GM12892 (cell line): ENCODE measurements around the gene BRD2. TPM values are rescaled to one million over a fixed set of nuclear protein-coding genes. Genes with fewer than 3 reads are reported as not detected.

Source experiments
- DNase-seq: peaks from one replicate; pipeline ENCODE4 v3.0.0; 2011; ENCODE audit not compliant: insufficient read length
- FAIRE-seq: peaks from 2 replicates; lab custom pipeline; 2011; peaks lifted over from hg19 to GRCh38; lab: Jason Lieb, UNC
- POLR2A ChIP-seq: IDR thresholded peaks from 2 replicates; pipeline ENCODE4 v1.6.1; 2011; ENCODE audit warnings: low read depth, low read length, control low read depth
- POLR2AphosphoS5 ChIP-seq: IDR thresholded peaks from 2 replicates; pipeline ENCODE4 v1.6.1; 2011; ENCODE audit warnings: low read depth, low read length, control low read depth
- TAF1 ChIP-seq: IDR thresholded peaks from 2 replicates; pipeline ENCODE4 v1.6.1; 2011; ENCODE audit warnings: low read depth, mild to moderate bottlenecking, control low read depth, low read length, borderline replicate concordance
- polyA plus RNA-seq: library from polyadenylated mRNA; unstranded; fragments of >200 nt; gene quantifications from one replicate; pipeline ENCODE4 v1.2.1, GENCODE V29; 2012; ENCODE audit warnings: missing spikeins, inconsistent platforms; ENCODE audit not compliant: missing spikeins

The BRD2 gene
- 187 TPM for polyA plus RNA-seq

DNA sequence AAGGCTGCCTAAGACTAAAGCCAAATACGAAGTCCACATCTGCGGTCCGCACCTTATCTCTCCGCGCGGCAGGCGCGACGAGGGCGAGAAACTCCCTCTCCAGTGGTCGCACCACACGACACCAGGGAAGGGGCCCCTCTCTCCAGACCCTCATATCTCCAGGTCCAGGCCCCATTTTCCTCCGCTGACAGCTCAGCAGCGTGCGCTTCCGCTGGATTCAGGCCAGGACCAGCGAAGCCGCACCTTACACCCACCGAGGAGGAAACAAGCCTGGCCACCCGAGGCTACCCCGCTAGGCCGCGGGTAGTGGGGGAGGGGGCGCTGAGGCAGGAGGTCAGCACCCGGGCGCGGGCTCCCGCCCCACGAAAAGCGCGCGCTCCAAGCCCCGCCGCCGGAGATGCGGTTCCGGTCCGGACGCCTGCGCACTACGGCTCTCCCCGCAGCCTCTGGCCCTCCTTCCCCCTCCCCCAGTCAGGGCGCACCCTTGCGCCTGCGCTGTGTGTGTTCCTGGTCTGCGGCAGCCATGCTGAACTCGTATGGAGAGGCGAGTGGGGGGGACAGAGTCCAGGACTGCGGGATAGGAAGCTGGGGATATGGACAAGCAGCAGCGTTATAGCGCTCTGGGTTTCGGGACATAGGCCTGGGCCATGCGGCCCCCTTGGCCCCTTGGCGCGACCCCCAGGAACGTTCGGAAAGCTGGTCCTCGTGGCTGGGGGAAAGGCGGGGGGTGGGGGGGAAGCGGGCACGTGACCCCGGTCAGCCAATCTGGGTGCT is at the start of gene BRD2:
Gene BRD2, plus strand, starts transcription at position 502 of the 774 bp plus-strand sequence. CDS start 4,305 bp downstream, outside the sequence.
- TF ChIP-seq POLR2AphosphoS5 (peak; percentile 81), TAF1 (0 out of 2 replicates have a peak, but pooled peaks have one; percentile 53), POLR2A (peak; percentile 80)
- peak; percentile 97 for FAIRE-seq
- DNase-seq = peak; percentile 80

DNA sequence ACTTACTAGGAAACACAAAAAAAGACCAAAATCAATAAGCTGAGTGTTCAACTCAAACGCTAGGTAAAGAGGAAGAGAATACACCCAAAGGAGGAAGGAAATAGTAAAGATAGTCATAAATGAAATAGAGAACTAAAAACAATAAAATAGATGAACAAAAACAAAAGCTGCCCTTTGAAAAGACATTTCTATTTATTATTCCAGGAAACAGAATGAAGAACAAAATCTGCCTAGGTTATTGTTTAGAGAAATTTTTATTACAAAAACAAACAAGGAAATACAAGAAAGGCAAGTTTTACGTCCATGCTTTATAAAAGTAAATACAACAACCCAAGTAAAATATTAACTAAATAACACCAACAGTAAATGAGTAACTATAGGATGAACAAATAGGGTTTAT is 47.7 kb upstream of the BRD2 start:
- FAIRE-seq = no peak
- DNase-seq = no peak

DNA sequence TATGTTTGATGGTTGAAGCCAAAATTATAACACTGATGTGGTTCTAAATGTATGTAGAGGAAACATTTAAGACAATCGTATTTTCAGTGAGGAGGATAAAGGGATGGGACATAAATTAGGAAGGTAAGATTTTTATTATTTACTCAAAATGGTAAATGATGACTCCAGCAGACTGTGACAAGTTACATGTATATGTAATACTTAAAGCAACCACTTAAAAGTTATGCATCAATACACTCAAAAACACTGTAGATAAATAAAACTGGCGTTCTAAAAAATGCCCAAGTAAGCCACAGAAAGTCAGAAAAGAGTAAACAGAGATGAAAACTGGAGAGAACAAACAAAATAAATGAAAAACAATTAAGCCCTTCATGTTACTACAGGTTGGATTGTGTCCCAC is 46.3 kb upstream of the BRD2 start:
- DNase-seq (no peak), FAIRE-seq (peak; percentile 63)
- TF ChIP-seq POLR2A (no peak), TAF1 (no peak), POLR2AphosphoS5 (no peak)

More for the DNA sequence above, 47.7 kb upstream of the BRD2 start:
- no peak for TF ChIP-seq TAF1
- TF ChIP-seq POLR2AphosphoS5 = no peak
- no peak for TF ChIP-seq POLR2A

DNA sequence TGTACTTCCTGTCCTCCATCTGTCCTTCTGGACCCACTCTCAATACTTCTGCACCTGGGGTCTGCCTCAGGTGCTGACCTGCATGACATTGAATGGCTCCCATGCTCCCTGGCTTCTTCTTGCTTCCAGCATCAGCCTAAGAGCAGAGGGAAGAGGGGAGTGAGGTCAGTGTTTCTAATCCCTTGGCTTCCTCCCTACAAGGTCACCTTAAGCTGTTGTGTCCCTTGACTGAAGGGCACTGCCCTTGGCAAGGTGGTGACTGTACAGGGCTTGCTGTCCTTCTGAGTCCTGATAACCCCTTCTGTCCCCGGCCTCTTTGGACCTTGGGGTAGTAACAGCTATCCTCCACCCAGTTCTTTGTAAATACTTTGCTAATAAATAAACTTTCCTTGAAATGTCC is 37.2 kb upstream of the BRD2 start:
- FAIRE-seq = no peak
- DNase-seq = no peak
- TF ChIP-seq POLR2A (no peak), POLR2AphosphoS5 (no peak), TAF1 (no peak)

DNA sequence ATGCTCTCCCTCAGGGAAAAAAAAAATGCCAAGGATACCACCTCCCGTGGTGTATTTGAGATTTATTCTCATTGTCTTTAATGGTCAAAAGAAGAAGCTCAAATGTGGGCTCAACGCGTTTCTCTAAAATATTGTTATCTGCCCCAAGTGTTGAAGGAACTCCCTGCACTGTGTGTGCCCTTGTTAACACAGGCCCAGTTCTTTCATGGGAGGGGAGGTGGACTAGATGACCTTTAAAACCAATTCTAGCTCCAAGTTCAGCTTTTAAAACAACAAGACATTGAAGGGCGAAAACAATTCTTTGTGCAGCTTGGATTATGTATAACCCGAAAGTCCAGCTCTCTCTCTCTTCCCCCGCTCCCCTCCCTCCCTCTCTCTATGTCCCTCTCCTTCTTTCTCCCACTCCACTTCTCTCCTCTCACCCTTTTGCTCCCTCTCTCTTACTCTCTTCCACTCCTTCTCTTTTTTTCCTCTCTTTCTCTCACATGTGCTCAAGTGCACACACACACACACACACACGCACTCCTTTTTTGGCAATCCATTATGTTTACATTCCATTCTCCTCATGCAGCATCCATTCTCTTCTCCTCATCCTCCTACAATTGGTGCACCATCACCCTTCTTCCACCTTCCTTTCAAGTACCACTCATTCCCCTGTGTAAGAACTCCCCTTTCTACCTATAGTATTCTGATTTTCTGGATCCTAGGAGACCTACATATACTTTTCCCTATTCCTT is 36.1 kb upstream of the BRD2 start:
- FAIRE-seq (no peak), DNase-seq (no peak)
- TF ChIP-seq TAF1 (no peak), POLR2A (peak; percentile 45), POLR2AphosphoS5 (peak; percentile 62; the same call in 1 of the 2 replicates)

DNA sequence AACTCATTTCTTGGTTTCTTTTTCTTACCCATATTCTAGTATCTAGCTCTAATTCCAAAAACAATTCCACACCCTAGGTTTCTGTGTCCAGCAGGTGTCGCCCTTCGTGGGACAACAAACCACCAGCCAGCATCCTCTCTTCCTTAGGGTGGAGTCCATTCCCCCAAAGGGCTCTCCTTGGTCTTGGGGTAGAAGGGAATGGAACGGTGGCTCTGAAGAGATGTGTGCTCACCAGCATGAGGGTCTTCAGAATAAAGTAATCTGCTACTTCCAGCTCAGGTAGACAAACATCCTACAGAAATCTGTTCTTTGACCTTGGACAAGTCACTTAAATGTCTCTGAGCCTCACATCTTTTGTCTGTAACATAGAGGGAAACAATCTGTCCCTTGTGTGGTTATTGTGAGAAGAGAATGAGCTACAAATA is 34.7 kb upstream of the BRD2 start:
- DNase-seq (no peak), FAIRE-seq (peak; percentile 72)
- peak; percentile 85 for TF ChIP-seq POLR2AphosphoS5
- no peak for TF ChIP-seq TAF1
- peak; percentile 67 for TF ChIP-seq POLR2A

DNA sequence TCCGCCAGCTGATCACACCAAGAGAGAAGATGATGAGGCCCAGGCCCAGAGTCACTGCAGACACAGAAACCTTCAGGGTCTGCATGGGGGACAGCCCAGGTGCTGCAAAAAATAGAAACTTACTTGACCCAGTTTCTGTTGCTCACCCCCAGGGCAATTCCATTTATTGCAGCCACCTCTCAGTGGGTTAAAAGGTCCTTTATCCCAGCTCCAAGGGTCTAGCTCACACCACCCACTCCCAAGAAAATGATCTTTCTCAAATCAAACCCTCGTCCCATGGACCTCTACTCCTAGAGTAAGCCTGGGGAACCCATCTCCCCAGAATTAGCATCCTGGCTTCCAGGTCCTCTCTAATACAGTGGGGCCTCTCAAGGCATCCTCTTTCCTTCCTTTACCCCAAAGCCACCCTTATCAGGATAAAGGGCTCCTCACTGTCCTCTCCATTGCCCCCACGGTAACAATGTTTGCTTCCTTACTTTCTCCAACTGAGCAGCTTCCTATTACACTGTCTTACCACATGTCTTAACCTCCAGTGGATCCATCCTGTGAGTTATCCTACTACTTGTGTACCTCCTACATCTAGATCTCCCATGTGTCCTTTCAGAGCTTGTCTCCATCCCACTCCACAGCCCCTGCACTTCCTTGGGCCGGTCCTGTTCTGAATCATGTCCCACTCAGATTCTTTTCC is 32.7 kb upstream of the BRD2 start:
- no peak for TF ChIP-seq TAF1
- peak; percentile 5; the same call in 1 of the 2 replicates for TF ChIP-seq POLR2A
- TF ChIP-seq POLR2AphosphoS5 = peak; percentile 10
- no peak for FAIRE-seq
- DNase-seq = no peak

DNA sequence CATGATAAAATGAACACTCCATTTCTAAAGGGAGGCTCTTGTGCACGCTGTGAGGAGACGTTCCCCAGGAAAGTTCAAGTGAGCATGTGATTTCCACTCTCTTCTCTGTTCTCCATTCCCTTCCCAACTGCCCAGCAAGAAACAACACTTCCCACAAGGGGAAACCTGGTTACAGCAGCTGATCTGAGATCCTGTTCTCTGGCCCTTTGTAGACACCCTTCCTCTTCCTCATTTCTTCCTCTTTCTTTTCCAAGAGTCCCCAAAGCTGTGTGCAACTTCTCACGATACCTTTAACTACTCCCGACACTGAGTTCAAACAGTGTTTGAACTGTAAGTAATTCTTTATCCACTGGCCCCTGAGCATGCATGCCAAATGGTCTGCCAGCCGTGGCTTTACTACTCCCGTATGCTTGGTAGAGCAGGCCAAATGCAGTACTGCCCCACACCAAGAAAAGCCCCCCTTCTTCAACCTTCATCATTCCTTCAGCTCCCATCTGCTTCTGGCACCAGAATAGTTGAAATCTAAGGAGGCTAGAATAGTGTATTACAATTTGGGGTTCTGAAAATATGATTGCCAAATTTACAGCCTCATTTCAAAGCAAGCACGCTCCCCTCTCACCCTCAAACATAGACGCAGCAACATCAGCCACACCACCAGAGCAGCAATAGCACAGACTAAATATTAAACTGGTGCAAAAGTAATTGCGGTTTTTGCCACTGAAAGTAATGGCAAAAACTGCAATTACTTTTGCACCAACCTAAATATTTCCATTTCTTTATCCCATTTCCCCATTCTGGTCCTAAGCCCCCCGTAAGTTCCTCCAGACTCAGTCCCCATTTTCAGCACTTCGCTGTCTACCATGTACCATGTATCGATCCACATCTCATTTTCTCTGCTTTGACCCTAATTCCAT is 31.9 kb upstream of the BRD2 start:
- DNase-seq = no peak
- TF ChIP-seq POLR2AphosphoS5 = no peak
- no peak for TF ChIP-seq POLR2A
- FAIRE-seq = no peak

DNA sequence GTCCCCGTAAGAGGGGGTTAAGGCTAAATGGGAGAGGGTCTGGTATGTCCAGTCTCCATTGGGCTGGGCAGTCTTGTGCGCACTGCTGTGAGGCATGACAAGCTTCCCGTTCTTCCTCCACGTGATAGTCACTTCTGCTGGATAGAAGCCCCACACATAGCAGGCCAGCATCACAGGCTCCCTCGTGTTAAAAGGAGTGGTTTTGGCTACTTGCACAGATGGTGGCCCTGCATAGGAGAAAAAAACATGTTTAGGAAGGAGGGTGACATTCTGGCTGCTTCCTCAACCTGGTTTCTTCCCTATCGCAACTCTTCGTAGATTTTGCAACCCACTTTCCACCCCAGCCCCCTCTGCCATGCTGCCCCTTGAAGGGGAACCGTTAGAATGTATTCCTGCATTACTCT is 31.2 kb upstream of the BRD2 start:
- TF ChIP-seq TAF1 = no peak
- peak; percentile 42; the same call in 1 of the 2 replicates for TF ChIP-seq POLR2A
- TF ChIP-seq POLR2AphosphoS5 = peak; percentile 60; the same call in 1 of the 2 replicates
- DNase-seq (no peak), FAIRE-seq (no peak)

DNA sequence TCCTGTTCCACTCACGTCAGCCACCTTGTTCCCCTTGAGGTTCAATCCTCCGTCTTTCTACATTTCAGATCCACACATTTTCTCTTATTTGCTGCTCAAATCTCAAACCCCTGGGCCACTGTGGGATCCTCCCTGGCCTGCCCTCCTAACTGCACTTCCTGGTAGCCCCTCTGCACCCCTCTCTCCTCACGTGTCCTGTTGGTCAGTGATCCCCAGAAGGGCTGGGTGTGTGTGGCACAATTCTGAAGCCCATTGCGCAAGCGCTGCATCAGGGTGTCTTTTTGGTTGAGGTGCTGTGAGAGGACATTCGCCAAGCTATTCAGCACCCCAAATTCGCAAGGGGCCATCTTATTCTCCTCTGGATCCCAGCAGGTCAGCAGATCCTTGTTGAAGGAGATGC is 29.9 kb upstream of the BRD2 start:
- TF ChIP-seq TAF1 = no peak
- TF ChIP-seq POLR2AphosphoS5 = no peak
- TF ChIP-seq POLR2A = no peak
- FAIRE-seq (no peak), DNase-seq (no peak)
